Measurements from ENCODE around the gene ALDH4A1.

DNA sequence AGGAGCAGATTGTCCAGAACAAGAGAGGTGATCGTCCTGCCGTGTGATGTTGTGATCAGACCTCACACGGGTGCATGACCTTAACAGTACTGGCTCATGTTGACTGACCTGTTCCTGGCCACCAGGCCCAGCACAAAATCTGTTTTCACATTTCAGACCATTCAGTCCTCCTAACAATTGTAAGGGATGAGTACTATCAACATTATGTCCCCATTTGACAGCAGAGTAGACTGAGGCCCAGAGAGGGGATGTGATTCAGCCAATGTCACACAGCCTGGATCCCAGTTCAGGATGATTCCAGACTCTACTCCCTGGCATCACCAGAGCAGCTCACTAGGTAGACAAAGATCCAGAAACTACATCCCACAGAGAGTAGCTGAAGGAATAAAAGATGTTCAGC lies 35.5 kb downstream of the ALDH4A1 start:
- TF ChIP-seq, protein P1, sequence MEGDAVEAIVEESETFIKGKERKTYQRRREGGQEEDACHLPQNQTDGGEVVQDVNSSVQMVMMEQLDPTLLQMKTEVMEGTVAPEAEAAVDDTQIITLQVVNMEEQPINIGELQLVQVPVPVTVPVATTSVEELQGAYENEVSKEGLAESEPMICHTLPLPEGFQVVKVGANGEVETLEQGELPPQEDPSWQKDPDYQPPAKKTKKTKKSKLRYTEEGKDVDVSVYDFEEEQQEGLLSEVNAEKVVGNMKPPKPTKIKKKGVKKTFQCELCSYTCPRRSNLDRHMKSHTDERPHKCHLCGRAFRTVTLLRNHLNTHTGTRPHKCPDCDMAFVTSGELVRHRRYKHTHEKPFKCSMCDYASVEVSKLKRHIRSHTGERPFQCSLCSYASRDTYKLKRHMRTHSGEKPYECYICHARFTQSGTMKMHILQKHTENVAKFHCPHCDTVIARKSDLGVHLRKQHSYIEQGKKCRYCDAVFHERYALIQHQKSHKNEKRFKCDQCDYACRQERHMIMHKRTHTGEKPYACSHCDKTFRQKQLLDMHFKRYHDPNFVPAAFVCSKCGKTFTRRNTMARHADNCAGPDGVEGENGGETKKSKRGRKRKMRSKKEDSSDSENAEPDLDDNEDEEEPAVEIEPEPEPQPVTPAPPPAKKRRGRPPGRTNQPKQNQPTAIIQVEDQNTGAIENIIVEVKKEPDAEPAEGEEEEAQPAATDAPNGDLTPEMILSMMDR (IDR thresholded peaks at IDR 0.05; ENCODE audit: insufficient read depth, low read depth, low read length) = no peak
- no peak for TF ChIP-seq EZH2 (IDR thresholded peaks at IDR 0.05; ENCODE audit: insufficient read depth, low read length)

All from astrocyte (in vitro differentiated cells and primary cell).